ENCODE measurements around the gene YPEL3.

DNA sequence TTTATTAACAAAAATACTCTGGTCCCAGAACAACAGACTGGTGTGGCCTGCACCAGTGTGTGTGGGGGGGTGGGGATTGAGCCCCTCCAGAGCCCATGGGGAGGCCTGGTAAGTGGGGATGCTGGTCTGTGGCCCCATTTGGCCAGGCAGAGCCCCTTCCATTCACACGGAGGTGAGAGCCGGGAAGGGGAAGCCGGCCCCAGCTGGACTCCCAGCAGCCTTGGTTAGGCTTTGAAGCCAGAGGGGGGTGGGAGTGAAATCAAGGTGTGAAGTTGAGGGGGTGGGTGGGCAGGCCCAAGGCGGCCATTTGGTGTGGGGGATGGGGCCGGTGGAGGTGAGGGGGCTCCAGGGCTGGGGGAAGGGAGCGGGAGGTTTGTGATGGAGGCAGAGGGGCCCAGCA is 10.2 kb downstream of the YPEL3 start:
- TF ChIP-seq ARNT (IDR thresholded peaks at IDR 0.05) (no peak), HDGF (IDR thresholded peaks at IDR 0.05; ENCODE audit: borderline replicate concordance) (no peak), ELF4 (IDR thresholded peaks at IDR 0.05) (no peak), TARDBP (IDR thresholded peaks at IDR 0.05) (no peak), NFRKB (IDR thresholded peaks at IDR 0.05) (no peak), L3MBTL2 (conservative IDR thresholded peaks at IDR 0.05) (no peak), SP1 (IDR thresholded peaks at IDR 0.05) (no peak), LEF1 (IDR thresholded peaks at IDR 0.05; ENCODE audit: borderline replicate concordance) (no peak), ZNF384 (IDR thresholded peaks at IDR 0.05) (no peak)

Measured in HEK293T (cell line).